HG02798 (cell line): ENCODE results near the gene GRID1.
A peak's percentile ranks its signal among the peaks of the same experiment; 100 is the strongest.

Experiments
- ATAC-seq: cut with Tn5 transposase; IDR thresholded peaks from one replicate; pipeline ENCODE4 v1.9.1; 2021; ENCODE audit warnings: mild to moderate bottlenecking; ENCODE audit not compliant: unreplicated experiment, poor library complexity

GRID1 gene

DNA sequence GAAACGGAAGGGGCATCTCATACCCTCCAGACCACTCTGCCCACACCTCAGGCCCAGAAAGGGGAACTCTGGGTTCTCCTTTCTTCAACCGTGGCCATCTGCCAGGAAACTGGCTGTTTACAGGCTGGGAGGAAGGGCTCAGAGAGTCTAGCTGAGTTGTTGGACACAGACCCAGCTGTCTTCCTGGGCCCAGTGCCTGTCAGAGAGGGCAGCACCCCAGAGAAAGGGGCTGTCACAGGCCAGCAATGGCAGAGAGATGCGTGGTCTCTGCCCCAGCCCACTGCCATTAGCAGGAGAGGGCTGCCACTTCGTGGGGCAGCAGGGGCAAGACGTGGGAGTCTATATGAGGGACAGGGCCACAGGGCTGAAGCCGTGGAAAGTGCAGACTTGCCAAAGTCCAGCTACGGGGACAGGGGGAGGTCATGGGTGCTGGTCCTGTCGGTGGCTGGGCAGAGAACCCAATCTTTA is 11.0 kb downstream of the GRID1 start:
- no peak for ATAC-seq

- peak; percentile 65 for ATAC-seq
Measured at GRCh38 chr10:86354761-86355540, 11.6 kb downstream of the GRID1 start.

- no peak for ATAC-seq
Measured at GRCh38 chr10:86353506-86354485, 12.8 kb downstream of the GRID1 start.

DNA sequence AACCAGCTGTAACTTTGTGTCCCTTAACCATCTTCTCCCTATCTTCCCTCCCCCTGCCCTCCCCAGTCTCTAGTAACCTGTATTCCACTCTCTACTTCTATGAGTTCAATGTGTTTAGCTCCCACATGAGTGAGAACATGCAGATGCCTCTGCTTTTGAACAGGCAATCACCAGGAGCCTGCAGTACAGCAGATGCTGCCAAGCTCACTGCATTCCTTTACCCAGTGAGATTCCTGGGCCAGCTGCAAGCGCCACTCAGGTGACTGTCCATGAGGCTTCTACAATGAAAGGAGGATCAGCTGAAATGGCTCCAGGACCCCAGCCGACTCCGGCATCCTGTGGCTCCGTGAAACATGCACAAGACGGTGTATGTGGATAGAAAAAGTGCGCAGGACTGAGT is 15.7 kb downstream of the GRID1 start:
- no peak for ATAC-seq

DNA sequence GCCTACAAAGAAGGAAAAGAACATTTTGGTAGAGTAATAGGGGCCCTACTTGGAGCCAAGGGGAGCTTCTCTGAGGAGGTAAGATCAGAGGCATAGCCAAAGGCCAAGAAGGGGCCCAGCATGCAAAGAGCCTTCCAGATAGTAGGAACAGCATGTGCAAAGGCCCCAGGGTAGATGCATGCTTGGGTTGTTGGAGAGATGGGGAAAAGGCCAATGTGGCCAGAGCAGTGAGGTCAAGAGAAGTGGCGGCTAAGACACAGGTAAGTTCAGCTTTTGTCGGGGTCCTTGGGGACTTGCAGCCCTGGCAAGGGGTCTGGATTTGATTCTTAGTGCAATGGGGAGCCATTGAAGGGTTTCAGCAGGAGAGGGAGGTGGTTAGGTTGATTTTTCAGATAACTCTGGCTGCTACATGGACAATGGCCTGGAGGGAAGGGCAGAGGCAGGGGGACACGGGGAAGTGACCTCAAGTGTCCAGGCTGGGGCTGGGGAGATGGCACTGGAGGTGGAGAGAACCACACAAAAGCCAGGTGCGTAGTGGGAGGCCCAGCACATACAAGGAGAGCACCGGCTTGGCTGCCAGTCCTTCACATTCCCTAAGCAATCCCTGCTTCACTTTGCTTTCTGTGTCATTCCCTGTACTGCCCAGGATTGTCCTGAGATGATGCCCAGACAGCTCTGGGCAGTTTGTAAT is 16.5 kb downstream of the GRID1 start:
- ATAC-seq = no peak

DNA sequence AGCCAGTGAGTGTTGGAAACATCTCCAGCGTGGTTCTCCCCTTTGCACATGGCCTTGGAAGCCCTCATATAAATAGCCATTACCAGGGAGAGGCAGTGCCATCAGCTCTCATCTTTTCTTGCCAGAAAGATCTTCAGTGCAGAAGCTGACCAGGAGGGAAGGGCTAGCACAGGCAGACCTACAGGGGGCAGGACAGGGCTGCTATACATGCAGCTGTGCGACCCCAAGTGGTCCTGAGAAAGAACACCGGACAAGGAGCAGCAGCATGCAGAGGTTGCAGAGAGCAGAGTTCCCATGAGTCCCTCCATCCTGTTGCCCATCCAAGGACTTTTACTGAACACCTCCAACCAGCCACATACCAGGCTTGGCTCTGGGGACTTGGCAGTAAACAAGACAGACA is 17.1 kb downstream of the GRID1 start:
- ATAC-seq = no peak

- ATAC-seq = no peak
Measured at GRCh38 chr10:86348321-86349210, 18.0 kb downstream of the GRID1 start.

- no peak for ATAC-seq
Measured at GRCh38 chr10:86347856-86348255, 18.7 kb downstream of the GRID1 start.

GRCh38 chr10:86346799-86347665 is 19.6 kb downstream of the GRID1 start:
- ATAC-seq = no peak

DNA sequence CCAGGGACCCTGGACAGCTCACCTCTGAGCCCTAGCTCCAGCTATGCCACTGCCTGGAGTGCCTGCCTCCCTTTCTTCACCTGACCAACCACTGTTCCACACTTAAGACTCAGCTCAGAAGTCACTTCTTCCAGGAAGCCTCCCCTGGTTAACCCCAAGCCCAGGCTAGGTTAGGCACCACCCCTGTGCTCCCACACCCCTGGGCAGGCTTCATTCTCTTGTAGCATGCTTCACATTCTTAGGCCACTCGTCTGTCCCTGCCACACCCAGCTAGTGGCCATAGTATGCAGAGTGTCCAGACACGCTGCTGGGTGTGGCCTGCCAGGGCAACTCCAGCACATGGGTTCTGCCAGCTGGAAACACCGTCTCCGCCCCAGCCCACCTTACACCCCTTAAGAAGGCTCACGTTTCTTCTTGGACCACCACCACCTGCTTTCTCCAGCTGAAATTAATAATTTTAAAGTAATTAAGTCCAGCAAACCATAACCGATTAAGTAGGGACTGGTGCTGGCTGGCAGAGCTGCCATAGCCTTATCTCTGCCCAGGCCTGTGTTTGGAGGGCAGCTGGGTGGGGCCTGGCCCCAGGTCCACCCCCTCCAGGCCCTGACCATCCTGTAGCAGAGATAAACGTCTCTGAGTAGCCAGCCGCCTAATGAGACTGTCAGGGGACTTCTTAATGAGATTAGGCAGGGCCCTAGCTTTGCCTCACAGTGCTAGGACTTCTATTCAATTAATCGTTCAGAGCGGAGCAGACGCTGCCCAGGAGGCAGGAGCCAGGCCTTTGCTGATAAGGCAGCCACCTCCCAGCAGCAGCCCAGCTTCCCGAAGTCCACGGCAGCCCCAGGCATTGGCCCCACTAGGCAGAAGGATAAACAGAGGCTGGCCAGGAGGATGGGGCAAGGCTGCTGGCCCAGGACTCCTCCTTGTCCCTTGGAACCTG is 20.5 kb downstream of the GRID1 start:
- no peak for ATAC-seq

DNA sequence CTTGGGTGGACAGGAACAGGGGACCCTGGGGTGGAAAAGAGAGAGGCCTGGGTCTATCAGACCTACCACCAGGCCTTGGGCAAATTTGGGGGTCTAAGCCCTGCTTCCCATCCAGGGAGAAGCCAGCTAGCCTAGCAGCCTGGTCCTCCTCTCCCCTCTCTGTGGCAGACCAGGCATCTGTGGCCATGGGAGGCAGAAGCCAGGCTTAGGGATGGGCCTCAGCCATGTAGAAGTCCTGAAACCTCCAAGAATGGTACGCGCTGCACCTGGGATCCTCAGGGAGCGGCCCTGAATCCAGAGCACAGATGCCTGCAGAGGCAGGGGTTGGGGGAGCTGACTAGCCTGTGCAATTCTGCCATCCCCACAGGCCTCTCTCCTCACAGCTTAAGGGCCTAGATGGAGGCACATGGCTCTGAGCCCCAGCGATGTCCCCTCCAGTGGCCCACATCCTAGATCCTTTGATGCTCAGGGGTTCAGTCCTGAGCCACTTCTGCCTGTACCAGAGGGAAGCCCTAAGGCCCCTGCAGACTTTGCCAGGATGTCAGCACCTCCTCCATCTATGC is 21.2 kb downstream of the GRID1 start:
- no peak for ATAC-seq

GRCh38 chr10:86344714-86345161 is 21.9 kb downstream of the GRID1 start:
- ATAC-seq = no peak

GRCh38 chr10:86344281-86344680 is 22.3 kb downstream of the GRID1 start:
- ATAC-seq = no peak

GRCh38 chr10:86343761-86344160 is 22.8 kb downstream of the GRID1 start:
- ATAC-seq = no peak

GRCh38 chr10:86342111-86342863 is 24.3 kb downstream of the GRID1 start:
- ATAC-seq = no peak

GRCh38 chr10:86341361-86341811 is 25.2 kb downstream of the GRID1 start:
- ATAC-seq = no peak

GRCh38 chr10:86340991-86341260 is 25.7 kb downstream of the GRID1 start:
- ATAC-seq = no peak
